ENCODE data around the gene MYH14. TPM values are rescaled to one million over a fixed set of nuclear protein-coding genes. Genes with fewer than 3 reads are reported as not detected.

The MYH14 gene
- total and polyA plus RNA-seq, 2 of the 13 experiments (the other 11 are each of a cell fraction or from before 2014, with no cell fraction given), result 5.5 to 5.8 TPM

DNA sequence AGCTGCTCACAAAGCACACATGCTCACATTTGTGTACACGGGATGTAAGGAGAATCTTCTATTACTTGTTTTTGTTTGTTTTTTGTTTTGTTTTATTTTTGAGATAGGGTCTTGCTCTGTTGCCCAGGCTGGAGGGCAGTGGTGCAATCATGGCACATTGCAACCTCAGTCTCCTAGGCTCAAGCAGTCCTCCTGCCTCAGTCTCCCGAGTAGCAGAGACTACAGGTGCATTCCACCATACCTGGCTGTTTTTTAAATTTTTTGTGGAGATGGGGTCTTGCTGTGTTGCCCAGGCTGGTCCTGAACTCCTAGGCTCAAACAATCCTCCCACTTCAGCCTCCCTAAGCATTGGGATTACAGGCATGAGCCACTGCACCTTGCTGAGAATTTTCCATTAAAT is 83.9 kb downstream of the MYH14 start:
- POLR2A ChIA-PET, result no interaction called here
- CTCF ChIA-PET (ENCODE audit: low intra/inter-chr PET ratio, low total read pairs), result no interaction called here
- 77% methylated on average over 2 of the region's 2 CpGs for WGBS (ENCODE audit: low lambda C conversion rate)
- no peak overlapping the region for H3K27ac ChIP-seq (ENCODE audit: extremely low read length, insufficient read depth, low read length)
- DNase-seq (ENCODE audit: low spot score), result no peak
- in situ Hi-C loops (cut with HindIII; ENCODE audit: extremely low pct_ligation_motif_present, low pct_unique_long_range_greater_than_20kb) (no loop called here), intact Hi-C loops (cut with micrococcal nuclease; ENCODE audit: unreplicated experiment) (no loop called here)
- BruUV-seq (replicated peaks), result no TSS peak
- no peaks in the 10 kb centered on the region for H3K27me3 ChIP-seq (ENCODE audit: control insufficient read depth in 1 of 2, insufficient read depth in 2 of 2, low read length in 2 of 2)
- H3K4me1 ChIP-seq (ENCODE audit: insufficient read depth, low read length), result no peaks in the 10 kb centered on the region
- H3K9me3 ChIP-seq (ENCODE audit: low read length), result peaks cover 3% of the 10 kb centered on the region; the same call in 1 of the 2 replicates
- H4K20me1 ChIP-seq (ENCODE audit: insufficient read depth, low read length), result no peaks in the 10 kb centered on the region
- no peak overlapping the region for H3K4me3 ChIP-seq (replicated peaks in 1 of 3; ENCODE audit: insufficient read depth in 1 of 3, low read depth in 2 of 3, low read length in 3 of 3)
- no peak for FAIRE-seq
- no peak overlapping the region for H3K9ac ChIP-seq (ENCODE audit: insufficient read depth, low read depth, low read length)
- TF ChIP-seq DR1 (CRISPR knock-in tag; IDR thresholded peaks at IDR 0.05) (no peak), ZNF121 (CRISPR knock-in tag; IDR thresholded peaks at IDR 0.05) (peak; percentile 56), GATAD1 (CRISPR knock-in tag; IDR thresholded peaks at IDR 0.05) (no peak), JUNB (CRISPR knock-in tag; IDR thresholded peaks at IDR 0.05; ENCODE audit: borderline replicate concordance) (no peak), ZNF232 (CRISPR knock-in tag; IDR thresholded peaks at IDR 0.05; ENCODE audit: borderline replicate concordance) (no peak), RFXAP (CRISPR knock-in tag; IDR thresholded peaks at IDR 0.05; ENCODE audit: borderline replicate concordance) (no peak), HOXA5 (CRISPR knock-in tag; IDR thresholded peaks at IDR 0.05) (no peak)
- TF ChIP-seq, protein P1, sequence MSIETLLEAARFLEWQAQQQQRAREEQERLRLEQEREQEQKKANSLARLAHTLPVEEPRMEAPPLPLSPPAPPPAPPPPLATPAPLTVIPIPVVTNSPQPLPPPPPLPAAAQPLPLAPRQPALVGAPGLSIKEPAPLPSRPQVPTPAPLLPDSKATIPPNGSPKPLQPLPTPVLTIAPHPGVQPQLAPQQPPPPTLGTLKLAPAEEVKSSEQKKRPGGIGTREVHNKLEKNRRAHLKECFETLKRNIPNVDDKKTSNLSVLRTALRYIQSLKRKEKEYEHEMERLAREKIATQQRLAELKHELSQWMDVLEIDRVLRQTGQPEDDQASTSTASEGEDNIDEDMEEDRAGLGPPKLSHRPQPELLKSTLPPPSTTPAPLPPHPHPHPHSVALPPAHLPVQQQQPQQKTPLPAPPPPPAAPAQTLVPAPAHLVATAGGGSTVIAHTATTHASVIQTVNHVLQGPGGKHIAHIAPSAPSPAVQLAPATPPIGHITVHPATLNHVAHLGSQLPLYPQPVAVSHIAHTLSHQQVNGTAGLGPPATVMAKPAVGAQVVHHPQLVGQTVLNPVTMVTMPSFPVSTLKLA (IDR thresholded peaks at IDR 0.05), result 0 out of 2 replicates have a peak, but pooled peaks have one; percentile 8
- TF ChIP-seq, protein P2, sequence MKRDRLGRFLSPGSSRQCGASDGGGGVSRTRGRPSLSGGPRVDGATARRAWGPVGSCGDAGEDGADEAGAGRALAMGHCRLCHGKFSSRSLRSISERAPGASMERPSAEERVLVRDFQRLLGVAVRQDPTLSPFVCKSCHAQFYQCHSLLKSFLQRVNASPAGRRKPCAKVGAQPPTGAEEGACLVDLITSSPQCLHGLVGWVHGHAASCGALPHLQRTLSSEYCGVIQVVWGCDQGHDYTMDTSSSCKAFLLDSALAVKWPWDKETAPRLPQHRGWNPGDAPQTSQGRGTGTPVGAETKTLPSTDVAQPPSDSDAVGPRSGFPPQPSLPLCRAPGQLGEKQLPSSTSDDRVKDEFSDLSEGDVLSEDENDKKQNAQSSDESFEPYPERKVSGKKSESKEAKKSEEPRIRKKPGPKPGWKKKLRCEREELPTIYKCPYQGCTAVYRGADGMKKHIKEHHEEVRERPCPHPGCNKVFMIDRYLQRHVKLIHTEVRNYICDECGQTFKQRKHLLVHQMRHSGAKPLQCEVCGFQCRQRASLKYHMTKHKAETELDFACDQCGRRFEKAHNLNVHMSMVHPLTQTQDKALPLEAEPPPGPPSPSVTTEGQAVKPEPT (CRISPR knock-in tag; IDR thresholded peaks at IDR 0.05; ENCODE audit: low read depth), result no peak
- no peaks in the 10 kb centered on the region for H3K79me2 ChIP-seq (ENCODE audit: insufficient read depth, low read length)
- no peak overlapping the region for H2AFZ ChIP-seq (ENCODE audit: low read length)
- H3K36me3 ChIP-seq (replicated peaks in 1 of 2; ENCODE audit: control insufficient read depth in 1 of 2, insufficient read depth in 2 of 2, low read length in 2 of 2), result peaks cover 1 to 11% of the 10 kb centered on the region in 2 experiments; a peak in 2 of 5 replicates
- H3K4me2 ChIP-seq (ENCODE audit: low read depth, low read length), result no peak overlapping the region
- no peak for ATAC-seq
